Neural cell (in vitro differentiated cells): Measurements from ENCODE around the gene BMPR1B. TPM values are rescaled to one million over a fixed set of nuclear protein-coding genes. Genes with fewer than 3 reads are reported as not detected.
"Not testable (repeated sequence)": the region's sequence is repeated elsewhere in the genome, so short reads cannot be mapped to it uniquely, and the experiment has no call there.

Experiments
- H2AFZ ChIP-seq: fragments of 200-600, 300-800 bp; sonication (generic), shearing (Covaris generic); 2 replicates; pipeline ENCODE4 v1.6.0; 2014; ENCODE audit warnings: low read depth, mild to moderate bottlenecking, antibody characterized with exemption, low read length, moderate library complexity
- H3F3A ChIP-seq: fragments of 200-600 bp; shearing (Covaris generic); 2 replicates; pipeline ENCODE4 v1.6.1; 2016; ENCODE audit warnings: mild to moderate bottlenecking, moderate library complexity, mixed read lengths, antibody characterized with exemption, low read length; ENCODE audit not compliant: insufficient read depth, poor library complexity, severe bottlenecking
- H3K27ac ChIP-seq: fragments of 200-600, 300-800 bp; sonication (generic), shearing (Covaris generic); 2 replicates; pipeline ENCODE4 v1.5.1; 2014; ENCODE audit warnings: mild to moderate bottlenecking, low read length, moderate library complexity
- H3K27me3 ChIP-seq: fragments of 300-800, 200-600 bp; sonication (generic), shearing (Covaris generic); 2 replicates; pipeline ENCODE4 v1.6.0; 2014; ENCODE audit warnings: mild to moderate bottlenecking, low read depth, low read length, moderate library complexity; ENCODE audit not compliant: insufficient read depth
- H3K36me3 ChIP-seq: fragments of 300-800, 200-600 bp; sonication (generic), shearing (Covaris generic); 2 replicates; pipeline ENCODE4 v1.5.1; 2014; ENCODE audit warnings: mild to moderate bottlenecking, antibody characterized with exemption, low read length, moderate library complexity; ENCODE audit not compliant: insufficient read depth
- H3K4me2 ChIP-seq: fragments of 300-800, 200-600 bp; sonication (generic), shearing (Covaris generic); 2 replicates; pipeline ENCODE4 v1.6.0; 2014; ENCODE audit warnings: mild to moderate bottlenecking, low read length
- H3K4me3 ChIP-seq: fragments of 300-800, 200-600 bp; sonication (generic), shearing (Covaris generic); 2 replicates; pipeline ENCODE4 v1.5.1; 2014; ENCODE audit warnings: mild to moderate bottlenecking, low read length, moderate library complexity
- H3K79me2 ChIP-seq: fragments of 200-600 bp; shearing (Covaris generic); replicated peaks from 2 replicates; pipeline ENCODE4 v1.6.0; 2014; ENCODE audit warnings: mild to moderate bottlenecking, low read length, moderate library complexity; ENCODE audit not compliant: insufficient read depth
- H3K9ac ChIP-seq: fragments of 300-800, 200-600 bp; sonication (generic), shearing (Covaris generic); 2 replicates; pipeline ENCODE4 v1.6.1; 2016; ENCODE audit warnings: mild to moderate bottlenecking, low read length, mixed read lengths
- H3K9me2 ChIP-seq: fragments of 200-600 bp; shearing (Covaris generic); 2 replicates; pipeline ENCODE4 v1.6.1; 2016; ENCODE audit warnings: mild to moderate bottlenecking, low read length, mixed read lengths; ENCODE audit not compliant: insufficient read depth
- H3K9me3 ChIP-seq: fragments of 200-600, 300-800 bp; sonication (generic), shearing (Covaris generic); 2 replicates; pipeline ENCODE4 v1.6.1; 2016; ENCODE audit warnings: mild to moderate bottlenecking, mixed run types, low read length, moderate library complexity, mixed read lengths
- H4K20me1 ChIP-seq: fragments of 200-600 bp; shearing (Covaris generic); 2 replicates; pipeline ENCODE4 v1.6.1; 2016; ENCODE audit warnings: mild to moderate bottlenecking, mixed run types; ENCODE audit not compliant: insufficient read depth
- CTCF ChIP-seq: fragments of 450-650 bp; IDR thresholded peaks from 2 replicates; pipeline ENCODE4 v1.5.1; 2014; ENCODE audit warnings: antibody characterized with exemption, mild to moderate bottlenecking, moderate library complexity; ENCODE audit not compliant: poor library complexity, severe bottlenecking
- EP300 ChIP-seq: fragments of 450-650 bp; conservative IDR thresholded peaks from 2 replicates; pipeline ENCODE4 v1.6.1; 2014; ENCODE audit warnings: antibody characterized with exemption, mild to moderate bottlenecking, moderate library complexity; ENCODE audit not compliant: poor library complexity, severe bottlenecking
- EZH2 ChIP-seq: fragments of 200-600, 300-800 bp; shearing (Covaris generic), sonication (generic); IDR thresholded peaks from 2 replicates; pipeline ENCODE4 v1.6.1; 2014; ENCODE audit warnings: antibody characterized with exemption, low read length, borderline replicate concordance, mild to moderate bottlenecking; ENCODE audit not compliant: insufficient read depth, poor library complexity, severe bottlenecking
- MXI1 ChIP-seq: fragments of 450-650 bp; conservative IDR thresholded peaks from 2 replicates; pipeline ENCODE4 v1.6.1; 2014; ENCODE audit warnings: antibody characterized with exemption, mild to moderate bottlenecking; ENCODE audit not compliant: poor library complexity, severe bottlenecking
- POLR2AphosphoS5 ChIP-seq: IDR thresholded peaks from 2 replicates; pipeline ENCODE4 v1.6.1; 2012
- RAD21 ChIP-seq: fragments of 450-650 bp; conservative IDR thresholded peaks from 2 replicates; pipeline ENCODE4 v1.6.1; 2014; ENCODE audit warnings: antibody characterized with exemption, mild to moderate bottlenecking, moderate library complexity
- REST ChIP-seq: IDR thresholded peaks from 2 replicates; pipeline ENCODE4 v1.6.1; 2012; ENCODE audit warnings: borderline replicate concordance
- SMC3 ChIP-seq: fragments of 450-650 bp; conservative IDR thresholded peaks from 2 replicates; pipeline ENCODE4 v1.6.1; 2014; ENCODE audit warnings: antibody characterized with exemption, mild to moderate bottlenecking, moderate library complexity; ENCODE audit not compliant: poor library complexity
- TAF1 ChIP-seq: IDR thresholded peaks from 2 replicates; pipeline ENCODE4 v1.6.1; 2012; ENCODE audit warnings: low read depth
- polyA plus RNA-seq: library from polyadenylated mRNA; depleted of rRNA; stranded (reverse); fragments of >200 nt; gene quantifications from 2 replicates; pipeline ENCODE4 v1.2.3, GENCODE V29; 2014

BMPR1B gene
- polyA plus RNA-seq, 1 donor from 2014 or later: 1.6 TPM

- Histone ChIP-seq H4K20me1 (no peaks in the 10 kb centered on the region), H2AFZ (no peak overlapping the region), H3K27me3 (no peaks in the 10 kb centered on the region), H3K9me3 (no peaks in the 10 kb centered on the region), H3K27ac (peak overlapping the region; percentile 65), H3K79me2 (no peaks in the 10 kb centered on the region), H3K4me2 (no peak overlapping the region), H3K36me3 (no peaks in the 10 kb centered on the region), H3F3A (peaks cover 3% of the 10 kb centered on the region), H3K9me2 (no peaks in the 10 kb centered on the region), H3K4me3 (peak overlapping the region; percentile 36), H3K9ac (no peak overlapping the region)
- TF ChIP-seq EP300: peak; percentile 89
- TF ChIP-seq POLR2AphosphoS5: peak; percentile 85
- peak; percentile 32 for TF ChIP-seq REST
- no peak for TF ChIP-seq SMC3
These were observed 73.9 kb downstream of the BMPR1B start for GRCh38 chr4:94831607-94832006.

- H2AFZ ChIP-seq, H3K27me3 ChIP-seq, H3K4me3 ChIP-seq, H3K36me3 ChIP-seq, H3K79me2 ChIP-seq, H4K20me1 ChIP-seq, H3F3A ChIP-seq, H3K9me2 ChIP-seq, H3K9me3 ChIP-seq, H3K9ac ChIP-seq: not testable (repeated sequence)
- H3K27ac ChIP-seq: peak overlapping the region; percentile 65
- peak overlapping the region; percentile 39 for H3K4me2 ChIP-seq
These were observed 74.6 kb downstream of the BMPR1B start for GRCh38 chr4:94832329-94832728.

GRCh38 chr4:94833394-94833793 is 75.6 kb downstream of the BMPR1B start:
- no peak overlapping the region for H3K27ac ChIP-seq
- no peaks in the 10 kb centered on the region for H3K9me3 ChIP-seq
- H3K4me2 ChIP-seq: no peak overlapping the region
- no peaks in the 10 kb centered on the region for H3K9me2 ChIP-seq
- H3K4me3 ChIP-seq: no peak overlapping the region
- no peak overlapping the region for H2AFZ ChIP-seq
- no peaks in the 10 kb centered on the region for H3K36me3 ChIP-seq
- H3K27me3 ChIP-seq: no peaks in the 10 kb centered on the region
- no peak overlapping the region for H3K9ac ChIP-seq
- no peaks in the 10 kb centered on the region for H3K79me2 ChIP-seq
- H3F3A ChIP-seq: peaks cover 3% of the 10 kb centered on the region
- no peaks in the 10 kb centered on the region for H4K20me1 ChIP-seq
- TF ChIP-seq EP300 (no peak), EZH2 (no peak), CTCF (no peak), MXI1 (no peak), RAD21 (no peak), SMC3 (no peak), REST (no peak), TAF1 (no peak), POLR2AphosphoS5 (no peak)
